Adrenal gland (tissue), 12 donors: ENCODE results near the gene TFB1M. TPM values are rescaled to one million over a fixed set of nuclear protein-coding genes. Genes with fewer than 3 reads are reported as not detected.

Experiments
- DNase-seq, 7 donors: peaks; one replicate each; pipeline ENCODE4 v3.0.0-alpha.2; 2019 to 2020
- H3K27ac ChIP-seq, 5 donors: fragments of 200-600 bp; sonication (generic) in 4 of 5; 1 replicate in 3 of 5; 2 replicates in 2 of 5; pipeline versions ENCODE4 v1.5.1 to v1.8.0; 2016 to 2020; ENCODE audit warnings: mild to moderate bottlenecking in 1 of 5
- H3K27me3 ChIP-seq: fragments of 200-600 bp; 2 replicates; pipeline ENCODE4 v1.8.0; 2021
- H3K36me3 ChIP-seq, 2 donors: fragments of 200-600 bp; replicated peaks in 1 of 2; 1 replicate in 1 of 2; 2 replicates in 1 of 2; pipeline versions ENCODE4 v1.5.1 to v1.8.0; 2018 to 2022
- H3K4me1 ChIP-seq, 2 donors: fragments of 200-600 bp; replicated peaks in 1 of 2; 1 replicate in 1 of 2; 2 replicates in 1 of 2; pipeline versions ENCODE4 v1.5.1 to v1.8.0; 2018 to 2021
- H3K4me3 ChIP-seq, 4 donors: fragments of 200-600 bp; sonication (generic) in 3 of 4; one replicate each; pipeline ENCODE4 v1.5.1; 2016 to 2018
- H3K9me3 ChIP-seq, 3 donors: fragments of 200-600 bp; sonication (generic) in 1 of 3; replicated peaks in 1 of 3; 1 replicate in 2 of 3; 2 replicates in 1 of 3; pipeline versions ENCODE4 v1.5.1 to v1.8.0; 2016 to 2021
- POLR2A ChIP-seq, 2 donors: fragments of 450-650 bp; IDR thresholded peaks; one replicate each; pipeline ENCODE4 v1.6.1; 2017; ENCODE audit warnings: antibody characterized with exemption in 2 of 2, mild to moderate bottlenecking in 2 of 2, moderate library complexity in 1 of 2
- WGBS, 4 donors: extraction: QIAGEN DNeasy Blood & Tissue Kit in 2 of 4; methylation state at CpG; one replicate each; pipeline versions ENCODE4 v1.1.5 to v1.1.7; 2013 to 2017; 5-methylcytosine and 5-hydroxymethylcytosine counted together
- intact Hi-C, 2 donors: fragments of 100-400 bp; cut with DNase I; formaldehyde crosslinking; loops; one replicate each; pipeline versions ENCODE4 v1.14.1 to v1.15.0; 2022 to 2023
- polyA plus RNA-seq, 3 donors: library from polyadenylated mRNA; stranded (reverse); fragments of 200-250 nt in 2 of 3; fragments of 350-450 nt in 1 of 3; fragmentation: Illumina TruSeq in 1 of 3; extraction: RNeasy Lipid Tissue Mini Kit (QIAGEN cat#74804) in 1 of 3; gene quantifications; one replicate each; pipeline ENCODE4 v1.2.3, GENCODE V29; 2013 to 2014
- total RNA-seq, 9 donors: library from RNA; depleted of rRNA in 4 of 9; stranded (reverse); fragments of >200 nt in 4 of 9; fragments of 120-200 nt in 1 of 9; fragmentation: NEBNext Ultra II Directional in 1 of 9; extraction: Animal tissue kit (Norgen Biotek cat#: 25700) in 1 of 9; gene quantifications; one replicate each; pipeline versions ENCODE4 v1.1.0 to v1.2.4, GENCODE V29; 2013 to 2023
- TF ChIP-seq, protein P1 (sequence below), 6 experiments: fragments of 450-650 bp in 4 of 6; fragments of 200-600 bp in 2 of 6; sonication (generic) in 1 of 6; IDR thresholded peaks; 1 replicate in 5 of 6; 2 replicates in 1 of 6; pipeline versions ENCODE4 v1.5.1 to v1.8.0; 2016 to 2021; ENCODE audit warnings: antibody characterized with exemption in 6 of 6, mild to moderate bottlenecking in 2 of 6, moderate library complexity in 1 of 6
- donor health status: healthy with polysubstance abuse.
- donor health status: Bipolar disorder and iron deficiency.
- donor health status: DM: yes; HTN: yes; CAD: no.
- donor health status: DM: no; HTN: no; CAD: no.
- donor health status: DM: no; HTN: no; CAD: no.
- donor health status: DM: yes; HTN: yes; CAD: no.

TFB1M gene
- total and polyA plus RNA-seq, 12 donors: 17.1 to 74.8 (median 49.8) TPM

DNA sequence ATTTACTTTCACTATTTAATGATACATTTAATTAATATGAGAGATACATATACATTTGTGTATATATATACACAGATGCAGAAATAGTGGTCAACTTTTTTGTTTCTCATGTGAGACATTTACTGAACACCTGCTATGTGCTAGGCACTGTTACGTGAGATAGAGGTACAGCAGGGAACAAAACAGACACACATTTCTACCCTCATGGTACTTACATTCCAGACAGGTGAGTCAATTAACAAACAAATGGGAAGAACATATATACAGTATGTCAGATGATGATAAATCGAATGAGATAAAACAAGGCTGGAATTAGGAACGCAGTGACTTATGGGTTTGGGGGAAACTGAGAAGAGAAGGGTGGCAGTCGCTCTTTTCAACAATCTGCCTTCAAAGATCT is 5.1 kb downstream of the TFB1M start:
- DNase-seq: no peak
- Histone ChIP-seq H3K4me3 (no peak overlapping the region), H3K9me3 (no peaks in the 10 kb centered on the region), H3K27me3 (no peaks in the 10 kb centered on the region), H3K36me3 (peaks cover 0 to 12% of the 10 kb centered on the region in 2 donors), H3K27ac (no peak overlapping the region), H3K4me1 (peaks cover 0 to 11% of the 10 kb centered on the region in 2 donors)
- WGBS, 4 donors: 82 to 98% (median 96%) methylated on average over 4 of the region's 4 CpGs
- intact Hi-C loops: loop anchor here in 1 of 2 donors (10.0 kb wide), 1 partner anchor 134 kb away; no protein-coding TSS in a partner anchor
- TF ChIP-seq, protein P1, sequence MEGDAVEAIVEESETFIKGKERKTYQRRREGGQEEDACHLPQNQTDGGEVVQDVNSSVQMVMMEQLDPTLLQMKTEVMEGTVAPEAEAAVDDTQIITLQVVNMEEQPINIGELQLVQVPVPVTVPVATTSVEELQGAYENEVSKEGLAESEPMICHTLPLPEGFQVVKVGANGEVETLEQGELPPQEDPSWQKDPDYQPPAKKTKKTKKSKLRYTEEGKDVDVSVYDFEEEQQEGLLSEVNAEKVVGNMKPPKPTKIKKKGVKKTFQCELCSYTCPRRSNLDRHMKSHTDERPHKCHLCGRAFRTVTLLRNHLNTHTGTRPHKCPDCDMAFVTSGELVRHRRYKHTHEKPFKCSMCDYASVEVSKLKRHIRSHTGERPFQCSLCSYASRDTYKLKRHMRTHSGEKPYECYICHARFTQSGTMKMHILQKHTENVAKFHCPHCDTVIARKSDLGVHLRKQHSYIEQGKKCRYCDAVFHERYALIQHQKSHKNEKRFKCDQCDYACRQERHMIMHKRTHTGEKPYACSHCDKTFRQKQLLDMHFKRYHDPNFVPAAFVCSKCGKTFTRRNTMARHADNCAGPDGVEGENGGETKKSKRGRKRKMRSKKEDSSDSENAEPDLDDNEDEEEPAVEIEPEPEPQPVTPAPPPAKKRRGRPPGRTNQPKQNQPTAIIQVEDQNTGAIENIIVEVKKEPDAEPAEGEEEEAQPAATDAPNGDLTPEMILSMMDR (IDR thresholded peaks at IDR 0.05): no peak

DNA sequence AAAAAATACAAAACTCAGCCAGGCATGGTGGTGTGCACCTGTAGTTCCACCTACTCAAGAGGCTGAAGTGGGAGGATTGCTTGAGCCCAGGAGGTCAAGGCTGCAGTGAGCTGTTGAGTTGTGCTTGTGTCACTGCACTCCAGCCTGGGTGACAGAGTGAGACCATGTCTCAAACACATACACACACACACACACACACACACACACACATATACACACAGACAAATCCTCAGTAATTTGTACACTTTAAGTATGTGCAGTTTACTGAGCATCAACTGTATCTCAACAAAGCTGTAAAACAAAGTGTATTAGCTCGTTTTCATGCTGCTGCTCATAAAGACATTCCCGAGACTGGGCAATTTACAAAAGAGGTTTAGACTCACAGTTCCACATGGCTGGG is 7.3 kb downstream of the TFB1M start:
- Histone ChIP-seq H3K27ac (no peak overlapping the region), H3K4me1 (peaks cover 4 to 7% of the 10 kb centered on the region in 2 donors), H3K4me3 (no peak overlapping the region), H3K36me3 (peaks cover 0 to 16% of the 10 kb centered on the region in 2 donors), H3K9me3 (no peaks in the 10 kb centered on the region), H3K27me3 (no peaks in the 10 kb centered on the region)
- WGBS, 4 donors: 86 to 100% (median 93%) methylated on average over 2 of the region's 2 CpGs
- DNase-seq: no peak
- no peak for TF ChIP-seq POLR2A (IDR thresholded peaks at IDR 0.05)
- TF ChIP-seq, protein P1 (IDR thresholded peaks at IDR 0.05): no peak
- intact Hi-C loops: loop anchor here in 1 of 2 donors (10.0 kb wide), 1 partner anchor 132 kb away; no protein-coding TSS in a partner anchor

DNA sequence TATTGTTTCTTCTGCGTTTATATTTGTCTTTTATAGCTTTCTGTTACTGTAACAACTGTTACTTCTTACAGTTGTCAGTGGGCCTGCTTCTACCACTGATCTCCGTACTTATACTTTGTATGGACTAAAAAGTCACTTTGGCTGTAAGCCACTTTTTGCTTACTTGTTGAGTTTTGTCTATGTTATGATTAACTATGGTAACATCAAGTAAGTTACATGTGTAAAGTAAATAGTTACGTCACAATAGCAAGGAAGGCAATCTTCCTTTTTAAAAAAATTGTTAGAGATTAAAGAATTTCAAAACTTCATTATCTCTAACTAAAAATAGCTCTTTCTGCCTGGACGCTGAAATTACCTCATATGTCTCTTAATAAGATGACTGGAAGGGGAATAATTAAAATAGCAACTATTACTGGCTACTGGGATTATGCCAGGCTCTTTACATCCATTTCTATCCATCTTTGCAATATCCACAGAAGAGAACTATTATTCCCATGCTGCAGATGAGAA is 10.9 kb downstream of the TFB1M start:
- Histone ChIP-seq H3K9me3 (no peaks in the 10 kb centered on the region), H3K4me3 (no peak overlapping the region), H3K27ac (no peak overlapping the region), H3K36me3 (peaks cover 0 to 8% of the 10 kb centered on the region in 2 donors), H3K27me3 (no peaks in the 10 kb centered on the region), H3K4me1 (peaks cover 4 to 7% of the 10 kb centered on the region in 2 donors)
- DNase-seq: no peak
- TF ChIP-seq POLR2A (IDR thresholded peaks at IDR 0.05): no peak
- TF ChIP-seq, protein P1 (IDR thresholded peaks at IDR 0.05): no peak
- 51 to 61% (median 59%) methylated on average over 4 of the region's 4 CpGs for WGBS, 4 donors
- intact Hi-C loops: loop anchor here in 1 of 2 donors (10.0 kb wide), 1 partner anchor 129 kb away; no protein-coding TSS in a partner anchor

DNA sequence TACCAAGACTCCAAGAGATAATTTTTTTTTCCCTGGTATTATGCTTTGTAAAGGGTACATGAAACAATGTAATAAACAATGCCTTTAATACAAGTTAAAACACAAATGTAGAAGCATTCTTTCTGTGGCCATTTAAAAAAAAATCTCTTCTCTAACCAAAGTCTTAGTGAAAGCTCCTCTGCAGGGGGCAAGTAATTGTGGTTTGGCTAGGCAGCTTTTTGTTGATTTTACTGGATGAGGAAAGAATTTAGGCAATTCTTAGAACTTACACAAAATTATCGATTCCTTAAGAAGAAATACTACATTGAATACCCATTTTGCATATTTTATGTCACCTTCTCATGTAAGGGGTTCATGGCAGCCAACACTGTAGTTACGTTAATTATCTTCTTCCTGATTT is 12.4 kb downstream of the TFB1M start:
- 91 to 98% (median 95%) methylated on average over 2 of the region's 2 CpGs for WGBS, 4 donors
- no peak overlapping the region for H3K27ac ChIP-seq
- no peaks in the 10 kb centered on the region for H3K9me3 ChIP-seq
- peaks cover 0 to 15% of the 10 kb centered on the region in 2 donors for H3K36me3 ChIP-seq
- DNase-seq: no peak
- TF ChIP-seq, protein P1 (IDR thresholded peaks at IDR 0.05): no peak
- no peak for TF ChIP-seq POLR2A (IDR thresholded peaks at IDR 0.05)
- intact Hi-C loops: loop anchor here in 1 of 2 donors (10.0 kb wide), 1 partner anchor 127 kb away; no protein-coding TSS in a partner anchor
- no peaks in the 10 kb centered on the region for H3K27me3 ChIP-seq
- peaks cover 4 to 7% of the 10 kb centered on the region in 2 donors for H3K4me1 ChIP-seq
- no peak overlapping the region for H3K4me3 ChIP-seq
